Measurements from ENCODE around the gene PINLYP.

GRCh38 chr19:43545276-43545675, 30.3 kb upstream of the PINLYP start:
- TF ChIP-seq POLR2AphosphoS5 (IDR thresholded peaks at IDR 0.05; ENCODE audit: insufficient read depth, low read depth, low read length) (no peak), GATA2 (IDR thresholded peaks at IDR 0.05; ENCODE audit: insufficient read depth, insufficient read length, low read depth, low read length) (no peak), POLR2A (IDR thresholded peaks at IDR 0.05; ENCODE audit: low read depth, low read length) (no peak), FOS (IDR thresholded peaks at IDR 0.05; ENCODE audit: borderline replicate concordance, insufficient read depth, low read length) (no peak), JUN (IDR thresholded peaks at IDR 0.05; ENCODE audit: borderline replicate concordance, insufficient read depth, insufficient read length, low read depth) (no peak), EZH2 (IDR thresholded peaks at IDR 0.05; ENCODE audit: borderline replicate concordance, low read depth, low read length, severe bottlenecking) (no peak), MYC (IDR thresholded peaks at IDR 0.05; ENCODE audit: low read depth, low read length) (no peak)
- TF ChIP-seq, protein P1, sequence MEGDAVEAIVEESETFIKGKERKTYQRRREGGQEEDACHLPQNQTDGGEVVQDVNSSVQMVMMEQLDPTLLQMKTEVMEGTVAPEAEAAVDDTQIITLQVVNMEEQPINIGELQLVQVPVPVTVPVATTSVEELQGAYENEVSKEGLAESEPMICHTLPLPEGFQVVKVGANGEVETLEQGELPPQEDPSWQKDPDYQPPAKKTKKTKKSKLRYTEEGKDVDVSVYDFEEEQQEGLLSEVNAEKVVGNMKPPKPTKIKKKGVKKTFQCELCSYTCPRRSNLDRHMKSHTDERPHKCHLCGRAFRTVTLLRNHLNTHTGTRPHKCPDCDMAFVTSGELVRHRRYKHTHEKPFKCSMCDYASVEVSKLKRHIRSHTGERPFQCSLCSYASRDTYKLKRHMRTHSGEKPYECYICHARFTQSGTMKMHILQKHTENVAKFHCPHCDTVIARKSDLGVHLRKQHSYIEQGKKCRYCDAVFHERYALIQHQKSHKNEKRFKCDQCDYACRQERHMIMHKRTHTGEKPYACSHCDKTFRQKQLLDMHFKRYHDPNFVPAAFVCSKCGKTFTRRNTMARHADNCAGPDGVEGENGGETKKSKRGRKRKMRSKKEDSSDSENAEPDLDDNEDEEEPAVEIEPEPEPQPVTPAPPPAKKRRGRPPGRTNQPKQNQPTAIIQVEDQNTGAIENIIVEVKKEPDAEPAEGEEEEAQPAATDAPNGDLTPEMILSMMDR (IDR thresholded peaks at IDR 0.05; ENCODE audit: extremely low read depth in 1 of 2, insufficient read depth in 1 of 2, low read depth in 1 of 2, low read length in 2 of 2): no peak
- TF ChIP-seq, protein P2, sequence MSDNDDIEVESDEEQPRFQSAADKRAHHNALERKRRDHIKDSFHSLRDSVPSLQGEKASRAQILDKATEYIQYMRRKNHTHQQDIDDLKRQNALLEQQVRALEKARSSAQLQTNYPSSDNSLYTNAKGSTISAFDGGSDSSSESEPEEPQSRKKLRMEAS (IDR thresholded peaks at IDR 0.05; ENCODE audit: insufficient read depth, insufficient read length): no peak

Data from endothelial cell of umbilical vein (primary cell).